GM18868 (cell line): ENCODE results near the gene SIRPA.

ENCODE experiments used
- ATAC-seq: cut with Tn5 transposase; IDR thresholded peaks from one replicate; pipeline ENCODE4 v1.9.1; 2021; ENCODE audit warnings: mild to moderate bottlenecking, moderate library complexity; ENCODE audit not compliant: unreplicated experiment

The SIRPA gene

GRCh38 chr20:1885940-1886693, 9.1 kb upstream of the SIRPA start:
- ATAC-seq: no peak

- ATAC-seq: no peak
Observed at GRCh38 chr20:1887321-1887720, 7.9 kb upstream of the SIRPA start.

DNA sequence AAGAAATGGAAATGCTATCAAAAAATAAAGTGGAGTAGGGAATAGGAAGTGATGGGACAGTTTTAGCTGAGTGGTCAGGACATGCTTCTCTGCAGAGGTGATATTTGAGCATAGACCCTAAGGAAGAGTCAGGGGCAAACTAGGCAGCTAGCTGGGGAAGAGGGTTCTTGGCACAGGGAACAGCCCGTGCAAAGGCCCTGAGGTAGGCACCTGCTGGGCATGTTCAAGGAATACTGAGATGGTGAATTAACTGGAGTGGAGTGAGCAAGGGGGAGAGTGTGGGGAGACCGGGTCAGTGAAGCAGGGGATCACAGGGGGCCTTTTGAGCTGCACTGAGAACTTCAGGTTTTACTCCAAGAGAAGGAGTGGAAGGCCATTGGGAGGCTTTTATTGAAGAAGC, 7.5 kb upstream of the SIRPA start:
- no peak for ATAC-seq

DNA sequence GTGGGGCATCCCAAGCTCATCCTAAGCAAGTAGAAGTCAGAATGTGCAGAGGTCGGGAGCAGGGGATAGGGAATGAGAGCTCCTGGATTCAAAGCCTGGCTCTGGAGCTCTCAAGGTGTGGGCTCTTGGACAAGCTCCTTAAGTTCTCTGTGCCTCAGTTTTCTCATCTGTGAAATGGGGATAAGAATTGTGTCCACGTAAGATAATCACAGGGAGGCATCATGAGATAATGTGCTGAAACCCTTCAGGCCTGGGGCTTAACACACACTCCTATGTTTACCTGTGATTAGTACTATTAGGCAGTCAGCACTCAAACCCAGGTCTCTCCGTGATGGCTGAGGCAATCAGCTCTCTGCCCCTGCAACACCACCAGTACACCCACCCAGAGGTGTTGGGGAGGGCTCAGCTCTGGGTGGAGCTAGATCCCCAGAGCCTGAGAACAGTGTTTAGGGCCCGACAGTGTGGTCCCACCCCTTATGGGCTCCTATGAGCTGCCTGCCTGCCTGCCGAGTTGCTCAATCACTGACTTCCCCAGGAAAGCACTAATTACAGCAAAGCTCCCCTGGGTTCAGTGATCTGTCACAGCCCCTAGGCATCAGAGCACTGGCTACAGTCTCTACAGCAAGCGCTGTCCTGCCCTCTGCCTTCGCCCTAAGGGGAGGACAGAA, 6.3 kb upstream of the SIRPA start:
- no peak for ATAC-seq

GRCh38 chr20:1890469-1891262, 4.5 kb upstream of the SIRPA start:
- no peak for ATAC-seq

GRCh38 chr20:1891263-1892118, 3.7 kb upstream of the SIRPA start:
- ATAC-seq: no peak

- no peak for ATAC-seq
Observed at GRCh38 chr20:1892119-1892385, 3.2 kb upstream of the SIRPA start.

GRCh38 chr20:1893721-1894470, 1.3 kb upstream of the SIRPA start:
- ATAC-seq: no peak

GRCh38 chr20:1894471-1894950, 696 bp upstream of the SIRPA start:
- ATAC-seq: no peak

- ATAC-seq: no peak
Observed at GRCh38 chr20:1895674-1896483, 672 bp downstream of the SIRPA start.

DNA sequence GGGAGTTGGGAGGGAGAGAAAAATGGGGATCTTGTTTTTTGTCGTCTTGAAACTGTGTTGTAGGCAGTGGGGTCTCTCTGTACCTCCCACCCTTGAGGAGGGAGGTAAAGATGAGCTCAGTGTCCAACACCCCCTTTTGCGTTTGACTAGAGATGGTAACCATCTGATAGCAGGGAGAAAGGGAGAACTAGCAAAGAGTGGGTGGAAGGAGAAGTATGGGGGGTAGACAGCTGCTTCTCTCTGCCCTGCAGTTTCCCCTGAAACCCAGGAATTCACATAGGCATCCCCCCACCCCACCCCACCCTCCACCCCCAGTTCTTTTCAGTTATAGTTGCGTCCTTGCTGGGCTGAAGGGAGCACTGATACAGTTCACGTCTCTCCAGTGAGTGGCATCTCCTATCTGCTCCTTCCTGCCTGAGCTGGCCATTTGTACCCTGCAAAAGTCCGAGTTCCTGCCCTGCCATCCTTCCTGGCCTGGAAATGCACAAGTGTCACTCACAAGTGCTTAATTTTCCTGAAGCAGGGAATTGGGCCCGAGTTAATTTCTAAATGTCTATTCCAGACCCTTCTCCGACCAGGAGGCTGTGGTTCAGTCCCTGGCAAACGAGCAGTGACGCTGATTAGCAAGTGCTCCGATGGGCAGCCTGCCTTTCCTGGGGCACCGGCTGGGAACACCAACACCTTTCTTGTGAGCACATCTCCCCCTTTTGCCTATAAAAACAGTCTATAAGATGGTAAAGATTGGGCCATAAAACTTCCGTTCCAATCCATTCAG, 1.5 kb downstream of the SIRPA start:
- ATAC-seq: no peak

GRCh38 chr20:1897541-1897940, 2.3 kb downstream of the SIRPA start:
- ATAC-seq: no peak

GRCh38 chr20:1897965-1898464, 2.8 kb downstream of the SIRPA start:
- ATAC-seq: peak; percentile 68

DNA sequence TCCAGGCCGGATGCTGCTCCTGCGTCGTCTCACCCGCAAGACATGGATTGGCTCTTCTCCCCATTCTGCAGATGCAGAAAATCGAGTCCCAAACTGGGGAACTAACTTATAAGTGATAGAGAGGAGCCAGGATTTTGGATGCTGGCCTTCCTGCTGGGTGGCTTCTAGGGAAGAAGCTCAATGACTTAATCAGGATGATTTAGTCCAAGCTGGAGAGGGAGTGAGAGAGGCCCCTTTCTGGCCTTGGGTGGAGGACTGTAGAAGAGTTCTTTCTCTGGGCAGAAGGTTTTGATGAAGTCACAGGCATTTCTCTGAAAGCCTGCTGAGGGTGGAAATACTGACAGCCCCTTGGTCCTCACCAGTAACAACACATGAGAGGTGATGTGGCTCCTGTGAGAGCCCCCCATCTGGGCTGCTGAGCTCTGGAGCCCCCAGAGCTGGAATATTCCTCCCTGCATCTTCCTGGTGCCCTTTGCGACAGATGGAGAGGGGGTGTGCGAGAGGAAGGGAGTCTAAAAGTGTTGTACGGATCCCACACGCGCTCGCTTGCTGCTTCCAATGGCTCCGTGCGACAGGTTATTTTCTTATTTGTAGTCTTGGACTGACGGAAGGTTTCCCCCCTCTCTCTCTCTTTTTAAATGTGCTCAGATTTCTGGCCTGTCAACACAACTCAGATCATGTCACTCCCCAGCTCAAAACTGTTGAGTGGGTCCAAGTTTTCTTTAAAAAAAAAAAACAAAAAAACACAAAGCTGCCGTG, 3.5 kb downstream of the SIRPA start:
- no peak for ATAC-seq

DNA sequence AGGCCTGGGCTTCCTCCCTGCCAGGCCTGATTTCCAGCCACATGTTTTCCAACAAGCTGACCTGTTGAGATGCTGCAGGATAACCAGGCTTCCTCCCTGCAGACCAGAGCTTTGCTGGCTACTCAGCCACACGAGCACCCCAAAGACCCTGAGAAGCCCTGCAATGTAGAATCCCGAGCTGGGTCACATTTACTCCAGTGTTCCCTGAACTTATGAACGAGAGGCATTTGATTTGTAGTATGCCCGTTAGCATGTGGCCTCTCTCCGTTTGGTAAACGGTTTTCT, 4.0 kb downstream of the SIRPA start:
- no peak for ATAC-seq

GRCh38 chr20:1900321-1900801, 5.2 kb downstream of the SIRPA start:
- no peak for ATAC-seq

DNA sequence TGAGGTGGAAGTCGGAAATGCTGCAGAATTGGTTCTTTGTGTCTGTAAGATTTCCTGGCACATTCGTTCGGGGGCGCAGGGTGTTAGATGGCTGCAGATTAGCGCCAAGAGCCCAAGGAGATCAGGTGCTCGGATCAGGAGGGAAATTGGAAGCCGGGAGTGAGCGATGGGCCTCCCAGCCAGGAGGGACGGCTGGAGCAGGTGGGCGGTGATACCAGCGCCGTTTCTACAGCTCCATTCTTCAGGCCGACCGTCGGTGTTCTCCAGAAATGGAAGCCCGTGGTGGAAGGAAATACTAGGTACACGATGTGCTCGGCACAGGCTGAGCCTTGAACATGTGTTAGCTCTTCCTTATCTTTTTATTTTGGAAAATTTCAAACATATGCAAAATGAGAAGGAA, 6.5 kb downstream of the SIRPA start:
- no peak for ATAC-seq

DNA sequence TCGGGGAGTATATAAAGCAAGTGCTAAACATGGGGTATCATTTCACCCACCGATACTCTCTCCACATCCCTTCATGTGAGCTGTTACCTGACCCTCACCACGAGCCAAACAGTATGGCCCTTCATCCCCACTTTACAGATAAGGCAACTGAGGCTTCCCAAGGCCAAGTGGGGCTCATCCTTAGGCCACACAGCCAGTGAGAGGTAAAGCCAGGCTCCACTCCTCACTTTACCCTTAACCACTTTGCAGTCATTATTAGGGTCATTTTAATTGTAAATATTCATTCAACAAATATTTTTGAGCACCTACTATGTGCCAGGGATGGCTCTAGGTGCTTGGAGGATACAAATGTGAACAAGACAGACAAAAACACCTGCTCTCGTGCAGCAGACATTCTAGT, 7.0 kb downstream of the SIRPA start:
- ATAC-seq: no peak
